ENCODE data around the gene RHOBTB3.
"Not testable (repeated sequence)": the region's sequence is repeated elsewhere in the genome, so short reads cannot be mapped to it uniquely, and the experiment has no call there.

The RHOBTB3 gene

GRCh38 chr5:95706196-95706595 lies 24.9 kb upstream of the RHOBTB3 start:
- H3K27me3 ChIP-seq (ENCODE audit: control insufficient read depth, insufficient read depth, low read length); H3K4me3 ChIP-seq (ENCODE audit: low read length); H3K9ac ChIP-seq (ENCODE audit: low read depth, low read length); H3K4me2 ChIP-seq (ENCODE audit: low read length); H3K36me3 ChIP-seq (ENCODE audit: insufficient read depth, low read length); H3K4me1 ChIP-seq (ENCODE audit: control insufficient read depth, insufficient read depth, low read length); H3K9me3 ChIP-seq (replicated peaks; ENCODE audit: low read length): not testable (repeated sequence)

- Histone ChIP-seq H3K27me3 (ENCODE audit: control insufficient read depth, insufficient read depth, low read length) (no peaks in the 10 kb centered on the region), H3K9ac (ENCODE audit: low read depth, low read length) (no peak overlapping the region), H3K9me3 (replicated peaks; ENCODE audit: low read length) (no peaks in the 10 kb centered on the region), H3K4me3 (ENCODE audit: low read length) (no peak overlapping the region), H3K36me3 (ENCODE audit: insufficient read depth, low read length) (no peaks in the 10 kb centered on the region), H3K4me1 (ENCODE audit: control insufficient read depth, insufficient read depth, low read length) (peaks cover 12% of the 10 kb centered on the region), H3K4me2 (ENCODE audit: low read length) (no peak overlapping the region)
These were observed 24.1 kb upstream of the RHOBTB3 start for GRCh38 chr5:95707055-95707454.

GRCh38 chr5:95707534-95708188 lies 23.5 kb upstream of the RHOBTB3 start:
- H3K4me1 ChIP-seq (ENCODE audit: control insufficient read depth, insufficient read depth, low read length): peaks cover 18% of the 10 kb centered on the region

GRCh38 chr5:95708876-95709275 lies 22.3 kb upstream of the RHOBTB3 start:
- H3K36me3 ChIP-seq (ENCODE audit: insufficient read depth, low read length): no peaks in the 10 kb centered on the region
- H3K27me3 ChIP-seq (ENCODE audit: control insufficient read depth, insufficient read depth, low read length): no peaks in the 10 kb centered on the region
- no peaks in the 10 kb centered on the region for H3K9me3 ChIP-seq (replicated peaks; ENCODE audit: low read length)
- no peak overlapping the region for H3K4me3 ChIP-seq (ENCODE audit: low read length)
- H3K4me1 ChIP-seq (ENCODE audit: control insufficient read depth, insufficient read depth, low read length): peaks cover 22% of the 10 kb centered on the region
- H3K4me2 ChIP-seq (ENCODE audit: low read length): no peak overlapping the region
- no peak overlapping the region for H3K9ac ChIP-seq (ENCODE audit: low read depth, low read length)

More at GRCh38 chr5:95707534-95708188, 23.5 kb upstream of the RHOBTB3 start:
- not testable (repeated sequence) for H3K9ac ChIP-seq (ENCODE audit: low read depth, low read length); H3K9me3 ChIP-seq (replicated peaks; ENCODE audit: low read length); H3K36me3 ChIP-seq (ENCODE audit: insufficient read depth, low read length); H3K27me3 ChIP-seq (ENCODE audit: control insufficient read depth, insufficient read depth, low read length); H3K4me2 ChIP-seq (ENCODE audit: low read length); H3K4me3 ChIP-seq (ENCODE audit: low read length)

GRCh38 chr5:95709967-95710650 lies 21.0 kb upstream of the RHOBTB3 start:
- H3K4me1 ChIP-seq (ENCODE audit: control insufficient read depth, insufficient read depth, low read length): peaks cover 29% of the 10 kb centered on the region
- no peaks in the 10 kb centered on the region for H3K36me3 ChIP-seq (ENCODE audit: insufficient read depth, low read length)
- H3K27me3 ChIP-seq (ENCODE audit: control insufficient read depth, insufficient read depth, low read length): no peaks in the 10 kb centered on the region
- H3K4me3 ChIP-seq (ENCODE audit: low read length): no peak overlapping the region
- H3K4me2 ChIP-seq (ENCODE audit: low read length): no peak overlapping the region
- no peaks in the 10 kb centered on the region for H3K9me3 ChIP-seq (replicated peaks; ENCODE audit: low read length)
- no peak overlapping the region for H3K9ac ChIP-seq (ENCODE audit: low read depth, low read length)

- not testable (repeated sequence) for H3K4me3 ChIP-seq (ENCODE audit: low read length); H3K27me3 ChIP-seq (ENCODE audit: control insufficient read depth, insufficient read depth, low read length); H3K9ac ChIP-seq (ENCODE audit: low read depth, low read length); H3K9me3 ChIP-seq (replicated peaks; ENCODE audit: low read length); H3K36me3 ChIP-seq (ENCODE audit: insufficient read depth, low read length)
- H3K4me1 ChIP-seq (ENCODE audit: control insufficient read depth, insufficient read depth, low read length): peaks cover 36% of the 10 kb centered on the region
- peak overlapping the region; percentile 13 for H3K4me2 ChIP-seq (ENCODE audit: low read length)
These were observed 20.3 kb upstream of the RHOBTB3 start for GRCh38 chr5:95710651-95711500.

GRCh38 chr5:95711501-95712346 lies 19.4 kb upstream of the RHOBTB3 start:
- H3K36me3 ChIP-seq (ENCODE audit: insufficient read depth, low read length): no peaks in the 10 kb centered on the region

GRCh38 chr5:95712347-95712958 lies 18.7 kb upstream of the RHOBTB3 start:
- H3K36me3 ChIP-seq (ENCODE audit: insufficient read depth, low read length): no peaks in the 10 kb centered on the region
- no peak overlapping the region for H3K4me2 ChIP-seq (ENCODE audit: low read length)
- H3K9ac ChIP-seq (ENCODE audit: low read depth, low read length): no peak overlapping the region
- no peaks in the 10 kb centered on the region for H3K27me3 ChIP-seq (ENCODE audit: control insufficient read depth, insufficient read depth, low read length)
- no peak overlapping the region for H3K4me3 ChIP-seq (ENCODE audit: low read length)
- peaks cover 41% of the 10 kb centered on the region for H3K4me1 ChIP-seq (ENCODE audit: control insufficient read depth, insufficient read depth, low read length)
- no peaks in the 10 kb centered on the region for H3K9me3 ChIP-seq (replicated peaks; ENCODE audit: low read length)

More at GRCh38 chr5:95711501-95712346, 19.4 kb upstream of the RHOBTB3 start:
- Histone ChIP-seq H3K9me3 (replicated peaks; ENCODE audit: low read length) (no peaks in the 10 kb centered on the region), H3K27me3 (ENCODE audit: control insufficient read depth, insufficient read depth, low read length) (no peaks in the 10 kb centered on the region), H3K4me3 (ENCODE audit: low read length) (no peak overlapping the region), H3K4me2 (ENCODE audit: low read length) (no peak overlapping the region), H3K9ac (ENCODE audit: low read depth, low read length) (no peak overlapping the region), H3K4me1 (ENCODE audit: control insufficient read depth, insufficient read depth, low read length) (peaks cover 41% of the 10 kb centered on the region)

GRCh38 chr5:95713246-95713645 lies 17.9 kb upstream of the RHOBTB3 start:
- peaks cover 41% of the 10 kb centered on the region for H3K4me1 ChIP-seq (ENCODE audit: control insufficient read depth, insufficient read depth, low read length)
- not testable (repeated sequence) for H3K9me3 ChIP-seq (replicated peaks; ENCODE audit: low read length); H3K4me3 ChIP-seq (ENCODE audit: low read length); H3K27me3 ChIP-seq (ENCODE audit: control insufficient read depth, insufficient read depth, low read length); H3K36me3 ChIP-seq (ENCODE audit: insufficient read depth, low read length); H3K4me2 ChIP-seq (ENCODE audit: low read length); H3K9ac ChIP-seq (ENCODE audit: low read depth, low read length)

- Histone ChIP-seq H3K4me2 (ENCODE audit: low read length) (no peak overlapping the region), H3K9ac (ENCODE audit: low read depth, low read length) (no peak overlapping the region), H3K4me3 (ENCODE audit: low read length) (no peak overlapping the region), H3K36me3 (ENCODE audit: insufficient read depth, low read length) (no peaks in the 10 kb centered on the region), H3K27me3 (ENCODE audit: control insufficient read depth, insufficient read depth, low read length) (no peaks in the 10 kb centered on the region), H3K4me1 (ENCODE audit: control insufficient read depth, insufficient read depth, low read length) (peaks cover 41% of the 10 kb centered on the region), H3K9me3 (replicated peaks; ENCODE audit: low read length) (no peaks in the 10 kb centered on the region)
These were observed 17.0 kb upstream of the RHOBTB3 start for GRCh38 chr5:95713960-95714710.

Data from skeletal muscle satellite cell (primary cell).